Bone marrow (tissue), 2 donors: Measurements from ENCODE around the gene TBX10.
"Not testable (repeated sequence)": the region's sequence is repeated elsewhere in the genome, so short reads cannot be mapped to it uniquely, and the experiment has no call there.

Source experiments
- DNase-seq, 2 donors: peaks; one replicate each; lab custom pipeline; 2025; lab: John Stamatoyannopoulos, UW

TBX10 gene

GRCh38 chr11:67615728-67616430 is 23.7 kb downstream of the TBX10 start:
- no peak for DNase-seq

DNA sequence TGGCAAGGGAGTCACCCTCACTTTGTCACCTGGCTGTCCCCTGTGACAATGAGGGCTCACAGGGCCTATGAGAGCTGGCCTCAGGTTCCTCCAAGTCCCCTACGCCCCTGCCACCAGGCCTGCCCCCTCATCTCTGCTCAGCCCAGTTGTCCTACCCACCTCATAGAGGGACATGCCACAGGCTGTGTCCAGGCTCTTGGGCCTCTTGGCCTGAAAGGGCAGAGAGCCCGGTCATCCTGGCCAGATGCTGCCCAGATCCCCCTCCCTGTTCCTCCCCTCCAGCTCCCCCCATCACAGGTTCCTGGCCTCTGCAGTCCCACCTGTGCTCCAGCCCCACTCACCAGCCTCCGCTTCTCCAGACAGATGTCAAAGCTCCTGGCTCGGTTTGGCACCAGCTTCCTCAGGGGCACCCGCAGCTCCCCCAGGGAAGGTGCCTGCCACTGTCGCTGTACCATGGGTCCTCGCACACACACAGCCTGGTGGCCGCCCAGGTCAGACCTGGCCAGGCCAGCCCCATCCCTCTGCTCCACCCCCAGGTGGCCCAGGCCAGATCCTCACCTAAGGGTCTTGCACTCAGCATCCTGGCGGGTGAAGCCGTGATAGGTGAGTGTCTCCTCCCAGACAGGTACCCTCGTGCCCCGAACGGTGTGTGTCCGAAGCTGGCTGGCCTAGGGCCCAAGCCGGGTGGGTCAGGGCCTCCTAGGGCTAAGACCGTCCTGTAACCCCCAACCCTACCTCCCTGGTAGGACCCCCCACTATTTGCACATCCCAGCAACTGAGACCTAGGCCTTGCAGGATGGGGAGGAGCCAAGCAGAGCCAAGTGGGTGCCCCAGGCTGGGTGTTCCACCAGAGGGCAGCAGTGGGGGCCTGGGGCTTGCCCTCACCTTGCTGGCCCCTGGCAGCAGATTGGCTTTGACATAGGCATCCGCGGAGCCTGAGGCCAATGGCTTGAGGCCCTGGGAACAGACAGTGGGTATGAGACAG is 24.5 kb downstream of the TBX10 start:
- DNase-seq: no peak

DNA sequence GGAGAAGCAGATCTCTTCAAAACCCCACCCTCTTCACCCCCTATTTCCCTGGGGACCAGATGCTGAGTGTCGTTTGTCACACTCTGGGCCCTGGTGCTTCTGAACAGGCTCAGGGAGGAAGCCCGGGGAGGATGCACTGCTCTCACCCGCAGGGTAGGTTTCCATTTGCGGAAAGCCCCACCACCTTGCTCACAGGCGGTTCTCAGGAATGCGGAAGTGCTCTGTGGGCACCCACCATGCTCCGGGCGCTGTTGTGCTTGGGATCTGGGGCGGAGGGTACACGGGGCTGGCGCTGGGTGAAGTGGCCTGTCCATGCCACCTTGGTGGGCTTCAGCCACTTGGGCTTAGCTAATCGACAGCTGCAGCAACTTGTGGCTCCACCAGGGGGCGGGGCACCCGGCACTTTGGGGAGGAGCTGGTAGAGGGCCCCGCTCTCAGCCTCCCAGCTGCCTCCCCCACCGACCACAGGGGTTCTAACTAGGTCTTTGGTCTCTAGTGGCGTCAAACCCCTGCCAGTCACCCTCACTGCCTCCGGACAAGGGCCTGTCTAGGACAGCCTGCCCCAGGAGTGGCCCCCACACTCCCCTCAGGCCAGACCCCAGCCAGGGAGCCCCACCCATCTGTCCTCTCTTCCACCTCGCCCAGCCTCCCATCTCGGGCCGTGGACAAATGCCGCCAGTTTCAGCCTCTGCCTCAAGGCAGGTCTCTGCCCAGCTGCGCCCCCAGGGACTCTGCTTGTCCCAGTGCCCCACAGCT is 25.4 kb downstream of the TBX10 start:
- peak; percentile 51 to 76 for DNase-seq

DNA sequence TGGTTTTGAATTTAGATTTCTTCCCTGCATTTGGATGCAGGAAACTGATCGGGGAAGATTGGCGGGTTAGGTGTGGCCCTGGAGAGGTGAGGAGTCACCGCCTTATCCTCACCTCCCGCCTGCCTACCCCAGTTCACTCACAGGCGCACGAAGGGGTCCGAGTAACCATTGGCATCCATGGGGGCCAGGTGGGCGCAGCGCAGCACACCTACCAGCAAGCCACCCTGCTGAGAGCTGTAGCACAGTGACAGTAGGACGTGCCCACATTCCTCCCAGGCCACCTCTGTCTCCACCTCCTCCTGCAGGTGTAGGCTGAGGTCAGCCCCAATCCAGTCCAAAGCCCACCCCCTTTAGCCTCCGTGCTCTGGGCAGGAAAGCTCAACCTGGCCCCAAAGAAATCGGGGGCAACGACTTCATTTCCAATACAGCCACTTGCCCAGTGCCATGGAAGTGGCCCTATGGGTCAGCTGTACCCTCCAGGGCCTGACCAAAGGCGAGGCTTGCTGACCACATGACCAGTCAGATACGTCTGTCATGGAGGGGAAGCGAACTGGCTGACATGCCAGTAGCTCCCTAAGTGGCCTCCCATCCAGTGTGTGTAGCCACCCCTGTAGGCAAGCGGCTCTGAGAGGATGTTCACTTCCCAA is 26.1 kb downstream of the TBX10 start:
- no peak for DNase-seq

DNA sequence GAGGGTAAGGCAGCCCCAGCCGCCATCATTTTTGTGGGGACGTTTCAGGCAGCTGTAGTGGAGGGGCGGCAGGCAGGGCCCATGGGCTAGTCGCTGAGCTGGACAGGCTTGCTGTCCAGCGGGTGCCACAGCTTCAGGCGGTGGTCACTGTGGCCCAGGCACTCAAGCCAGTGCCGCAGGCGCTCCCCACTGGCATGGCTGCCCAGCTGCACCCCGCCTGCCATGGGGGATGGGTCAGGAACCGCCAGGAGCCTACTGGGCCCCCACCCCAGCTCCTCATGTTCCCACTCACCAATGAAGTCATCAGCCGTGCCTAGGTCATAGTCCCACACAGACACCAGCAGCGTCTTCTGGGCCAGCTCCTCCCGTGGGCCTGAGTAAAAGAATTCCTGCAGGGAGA is 26.8 kb downstream of the TBX10 start:
- no peak for DNase-seq

GRCh38 chr11:67611704-67612587 is 27.6 kb downstream of the TBX10 start:
- no peak for DNase-seq

GRCh38 chr11:67611165-67611564 is 28.4 kb downstream of the TBX10 start:
- DNase-seq: no peak

- no peak for DNase-seq
Measured at GRCh38 chr11:67610302-67610868, 29.2 kb downstream of the TBX10 start.

- no peak for DNase-seq
Measured at GRCh38 chr11:67609316-67609715, 30.2 kb downstream of the TBX10 start.

DNA sequence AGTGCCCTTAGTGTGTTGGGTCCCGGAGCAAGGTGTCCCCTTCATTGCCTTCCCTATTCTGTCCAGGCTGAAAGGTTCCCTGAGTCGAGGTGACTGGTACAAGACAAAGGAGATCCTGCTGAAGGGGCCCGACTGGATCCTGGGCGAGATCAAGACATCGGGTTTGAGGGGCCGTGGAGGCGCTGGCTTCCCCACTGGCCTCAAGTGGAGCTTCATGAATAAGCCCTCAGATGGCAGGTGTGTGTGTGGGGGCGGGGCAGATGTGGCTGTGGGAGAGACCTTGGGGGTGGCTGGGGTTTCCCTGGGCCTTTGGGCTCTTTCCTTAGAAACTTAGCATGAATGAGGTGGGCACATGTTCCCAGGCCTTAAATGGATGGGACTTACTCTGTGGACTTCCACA is 31.1 kb downstream of the TBX10 start:
- DNase-seq: no peak

- DNase-seq: no peak
Measured at GRCh38 chr11:67607507-67607906, 32.1 kb downstream of the TBX10 start.

- DNase-seq: peak; percentile 70 to 90
Measured at GRCh38 chr11:67606492-67607295, 32.9 kb downstream of the TBX10 start, which contains the start of gene NDUFV1. NDUFV1 (plus strand) TSS chr11:67606936; CDS start chr11:67607005, 69 bp downstream.

DNA sequence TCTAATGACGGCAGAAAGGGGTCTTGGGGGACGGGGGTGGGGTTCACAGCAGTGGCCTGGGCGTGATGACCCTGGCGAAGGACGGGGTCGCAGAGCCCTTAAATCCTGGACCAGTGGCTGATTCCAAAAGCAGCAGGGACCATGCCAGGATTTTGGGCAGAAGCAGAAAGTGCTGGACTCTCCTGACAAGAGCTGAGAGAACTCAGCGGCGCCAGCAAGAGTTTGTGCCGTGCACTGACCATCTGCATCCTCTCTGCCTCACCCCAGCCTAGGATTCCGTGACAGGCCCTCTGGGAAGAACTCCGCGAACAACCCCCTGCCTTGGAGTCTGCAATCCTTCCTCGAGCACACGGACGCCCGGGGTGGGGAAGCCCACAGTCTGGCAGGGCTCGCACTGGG is 33.5 kb downstream of the TBX10 start:
- DNase-seq: no peak

GRCh38 chr11:67605231-67606011 is 34.1 kb downstream of the TBX10 start:
- DNase-seq: no peak

GRCh38 chr11:67604815-67605214 is 34.7 kb downstream of the TBX10 start:
- no peak for DNase-seq

GRCh38 chr11:67604119-67604518 is 35.4 kb downstream of the TBX10 start:
- not testable (repeated sequence) for DNase-seq

GRCh38 chr11:67601098-67601497 is 38.5 kb downstream of the TBX10 start:
- no peak for DNase-seq

DNA sequence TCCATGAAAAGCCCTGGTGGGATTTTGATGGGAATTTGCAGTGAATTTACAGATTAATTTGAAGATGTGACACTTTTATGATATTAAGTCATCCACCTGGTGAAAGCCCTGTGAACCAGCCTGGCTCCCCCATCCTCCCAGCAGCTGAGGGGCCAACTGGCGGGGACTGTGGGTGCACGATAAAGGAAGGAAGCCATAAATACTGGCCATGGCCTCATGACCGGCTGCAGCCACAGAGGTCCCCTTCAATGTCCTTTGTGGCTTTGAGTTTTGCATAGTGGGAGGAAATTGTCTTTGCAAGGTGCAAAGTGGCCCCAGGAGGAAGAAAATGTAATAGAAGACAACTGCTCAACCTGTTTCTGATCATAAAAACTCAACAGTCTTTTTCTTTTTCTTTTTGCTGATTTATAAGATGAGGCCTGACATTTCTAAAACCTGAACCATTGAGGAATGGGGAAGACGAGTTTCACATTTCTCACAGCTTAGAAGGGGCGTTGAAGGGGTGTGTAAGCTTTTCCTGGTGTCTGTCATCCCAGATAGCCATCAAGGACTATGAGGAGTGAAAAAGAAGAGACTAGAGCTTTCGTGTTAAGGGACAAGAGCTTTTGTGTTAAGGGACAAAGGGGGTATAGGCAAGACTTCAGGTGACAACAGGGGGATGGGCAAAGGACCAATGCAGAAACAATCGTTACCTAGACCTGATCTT is 39.1 kb downstream of the TBX10 start:
- peak in 1 of 2 donors; percentile 46 for DNase-seq
